ENCODE results near the gene IGSF9B. TPM values are rescaled to one million over a fixed set of nuclear protein-coding genes. Genes with fewer than 3 reads are reported as not detected.

The IGSF9B gene
- total RNA-seq, 1 experiment from 2014 or later: not detected

- ChIA-PET POLR2A (ENCODE audit: unreplicated experiment) (no interaction called here), CTCF (no interaction called here)
- intact Hi-C loops (cut with micrococcal nuclease; ENCODE audit: unreplicated experiment): no loop called here
Measured at GRCh38 chr11:133938166-133938565, 18.6 kb downstream of the IGSF9B start.

GRCh38 chr11:133937468-133937867 is 19.3 kb downstream of the IGSF9B start:
- CTCF ChIA-PET: no interaction called here
- H3K27me3 ChIP-seq (ENCODE audit: insufficient read depth, low read depth): peaks cover 87% of the 10 kb centered on the region
- no peaks in the 10 kb centered on the region for H3K4me1 ChIP-seq (replicated peaks; ENCODE audit: insufficient read depth)
- no peak overlapping the region for H3K27ac ChIP-seq
- H3K36me3 ChIP-seq (ENCODE audit: low read depth): no peaks in the 10 kb centered on the region
- H4K20me1 ChIP-seq (ENCODE audit: insufficient read depth): no peaks in the 10 kb centered on the region
- H3K4me2 ChIP-seq: no peak overlapping the region
- intact Hi-C loops (cut with micrococcal nuclease; ENCODE audit: unreplicated experiment): no loop called here
- TF ChIP-seq EZH2 (IDR thresholded peaks at IDR 0.05; ENCODE audit: low read depth) (no peak), CTCF (conservative IDR thresholded peaks at IDR 0.05) (no peak)
- DNase-seq: no peak
- H3F3A ChIP-seq (ENCODE audit: insufficient read depth, low read depth): no peaks in the 10 kb centered on the region
- BruUV-seq (replicated peaks): no TSS peak
- no peaks in the 10 kb centered on the region for H3K79me2 ChIP-seq (ENCODE audit: low read depth)
- no peaks in the 10 kb centered on the region for H3K9me2 ChIP-seq (ENCODE audit: insufficient read depth)
- no peak overlapping the region for H2AFZ ChIP-seq
- no peaks in the 10 kb centered on the region for H3K9me3 ChIP-seq (ENCODE audit: insufficient read depth, low read depth)
- POLR2A ChIA-PET (ENCODE audit: unreplicated experiment): no interaction called here
- no peak overlapping the region for H3K4me3 ChIP-seq

More at GRCh38 chr11:133938166-133938565, 18.6 kb downstream of the IGSF9B start:
- Histone ChIP-seq H3K9me2 (ENCODE audit: insufficient read depth) (no peaks in the 10 kb centered on the region), H3K4me1 (replicated peaks; ENCODE audit: insufficient read depth) (no peaks in the 10 kb centered on the region), H4K20me1 (ENCODE audit: insufficient read depth) (no peaks in the 10 kb centered on the region), H3K4me3 (no peak overlapping the region), H2AFZ (no peak overlapping the region), H3K9me3 (ENCODE audit: insufficient read depth, low read depth) (no peaks in the 10 kb centered on the region), H3K36me3 (ENCODE audit: low read depth) (no peaks in the 10 kb centered on the region), H3K27me3 (ENCODE audit: insufficient read depth, low read depth) (peaks cover 90% of the 10 kb centered on the region), H3K4me2 (no peak overlapping the region), H3K27ac (no peak overlapping the region), H3F3A (ENCODE audit: insufficient read depth, low read depth) (no peaks in the 10 kb centered on the region), H3K79me2 (ENCODE audit: low read depth) (no peaks in the 10 kb centered on the region)
- no peak for TF ChIP-seq EZH2 (IDR thresholded peaks at IDR 0.05; ENCODE audit: low read depth)
- TF ChIP-seq CTCF (conservative IDR thresholded peaks at IDR 0.05): no peak
- BruUV-seq (replicated peaks): no TSS peak
- DNase-seq: no peak

DNA sequence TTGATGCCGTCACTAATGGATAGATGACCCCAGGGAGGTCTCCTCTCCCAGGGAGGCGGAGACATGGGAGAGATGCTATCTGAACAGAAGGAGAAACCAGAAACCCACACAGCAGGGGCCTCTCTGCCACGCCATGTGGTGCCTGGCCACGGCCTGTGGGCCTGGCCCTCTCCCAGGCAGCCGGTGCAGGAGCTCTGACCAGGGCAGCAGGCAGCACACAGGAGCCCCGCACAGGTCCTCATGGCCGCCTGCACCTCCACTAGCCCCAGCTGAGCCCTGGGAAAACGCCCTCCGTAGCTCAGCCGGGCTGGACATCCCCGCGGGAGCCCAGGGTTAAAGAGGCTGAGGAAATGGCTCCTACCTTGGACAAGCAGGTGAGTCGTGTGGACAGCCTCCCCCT is 19.8 kb downstream of the IGSF9B start:
- Histone ChIP-seq H3K36me3 (ENCODE audit: low read depth) (no peaks in the 10 kb centered on the region), H2AFZ (no peak overlapping the region), H3K9me3 (ENCODE audit: insufficient read depth, low read depth) (no peaks in the 10 kb centered on the region), H4K20me1 (ENCODE audit: insufficient read depth) (no peaks in the 10 kb centered on the region), H3F3A (ENCODE audit: insufficient read depth, low read depth) (no peaks in the 10 kb centered on the region), H3K4me2 (no peak overlapping the region), H3K27me3 (ENCODE audit: insufficient read depth, low read depth) (peaks cover 83% of the 10 kb centered on the region), H3K9me2 (ENCODE audit: insufficient read depth) (no peaks in the 10 kb centered on the region), H3K4me1 (replicated peaks; ENCODE audit: insufficient read depth) (no peaks in the 10 kb centered on the region), H3K4me3 (no peak overlapping the region), H3K79me2 (ENCODE audit: low read depth) (no peaks in the 10 kb centered on the region), H3K27ac (no peak overlapping the region)
- ChIA-PET CTCF (no interaction called here), POLR2A (ENCODE audit: unreplicated experiment) (no interaction called here)
- TF ChIP-seq EZH2 (IDR thresholded peaks at IDR 0.05; ENCODE audit: low read depth) (no peak), CTCF (conservative IDR thresholded peaks at IDR 0.05) (no peak)
- no TSS peak for BruUV-seq (replicated peaks)
- intact Hi-C loops (cut with micrococcal nuclease; ENCODE audit: unreplicated experiment): no loop called here
- no peak for DNase-seq

Data from PC-9 (cell line).